Activated CD4-positive, alpha-beta T cell treated with anti-CD3 and anti-CD28 coated beads, Interleukin-2, amount 10 ng/mL, durations not matched to agents 7 days and 5 days (primary cell): ENCODE results near the gene TWIST2. TPM values are rescaled to one million over a fixed set of nuclear protein-coding genes. Genes with fewer than 3 reads are reported as not detected.

ENCODE experiments used
- CTCF ChIA-PET: fragments of 350-600 bp; sonication (Branson Sonifier 250); formaldehyde crosslinking; loops from one replicate; lab custom pipeline; 2021; ENCODE audit warnings: antibody characterized with exemption; lab: Charles Lee
- POLR2A ChIA-PET: fragments of 350-600 bp; sonication (Branson Sonifier 250); formaldehyde crosslinking; loops from one replicate; lab custom pipeline; 2021; ENCODE audit warnings: antibody characterized with exemption; lab: Charles Lee
- DNase-seq: peaks from one replicate; pipeline ENCODE4 v3.0.0-alpha.2; 2020
- H3K27ac Mint-ChIP-seq: one replicate; pipeline ENCODE4 v1.8.0; 2021; ENCODE audit warnings: mild to moderate bottlenecking, moderate library complexity, mixed read lengths
- H3K27me3 Mint-ChIP-seq: one replicate; pipeline ENCODE4 v1.8.0; 2021; ENCODE audit warnings: mixed read lengths
- H3K36me3 Mint-ChIP-seq: one replicate; pipeline ENCODE4 v1.8.0; 2021; ENCODE audit warnings: low read depth, mixed read lengths
- H3K4me1 Mint-ChIP-seq: one replicate; pipeline ENCODE4 v1.8.0; 2021; ENCODE audit warnings: mixed read lengths
- H3K4me3 Mint-ChIP-seq: one replicate; pipeline ENCODE4 v1.8.0; 2021; ENCODE audit warnings: mild to moderate bottlenecking, moderate library complexity, mixed read lengths
- H3K9me3 Mint-ChIP-seq: one replicate; pipeline ENCODE4 v1.8.0; 2021; ENCODE audit warnings: mixed read lengths
- total RNA-seq, 2 experiments: library from RNA; stranded (reverse); gene quantifications; one replicate each; pipeline ENCODE4 v1.2.3, GENCODE V29; 2021

Gene TWIST2
- total RNA-seq, 2 experiments from 2014 or later: not detected

DNA sequence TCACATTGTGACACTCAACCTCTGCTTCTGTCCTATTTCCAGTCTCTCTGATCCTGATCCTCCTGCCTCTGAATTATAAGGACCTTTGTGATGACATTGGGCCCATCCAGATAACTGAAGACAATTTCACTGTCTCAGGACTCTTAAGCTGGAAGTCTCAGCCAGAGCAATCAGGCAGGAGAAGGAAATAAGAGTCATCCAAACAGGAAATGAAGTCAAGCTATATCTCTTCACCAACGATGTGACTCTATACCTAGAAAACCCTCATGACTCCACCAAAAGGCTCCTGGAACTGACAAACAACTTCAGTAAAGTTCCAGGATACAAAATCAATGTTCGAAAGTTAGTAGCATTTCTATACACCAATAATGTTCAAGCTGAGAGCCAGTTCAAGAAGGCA, 29.3 kb upstream of the TWIST2 start:
- CTCF ChIA-PET: no interaction called here
- Mint-ChIP-seq H3K4me1 (no peaks in the 10 kb centered on the region), H3K9me3 (peaks cover 7% of the 10 kb centered on the region), H3K4me3 (no peak overlapping the region), H3K27me3 (peaks cover 4% of the 10 kb centered on the region), H3K36me3 (no peaks in the 10 kb centered on the region), H3K27ac (no peak overlapping the region)
- no peak for DNase-seq
- POLR2A ChIA-PET: no interaction called here

DNA sequence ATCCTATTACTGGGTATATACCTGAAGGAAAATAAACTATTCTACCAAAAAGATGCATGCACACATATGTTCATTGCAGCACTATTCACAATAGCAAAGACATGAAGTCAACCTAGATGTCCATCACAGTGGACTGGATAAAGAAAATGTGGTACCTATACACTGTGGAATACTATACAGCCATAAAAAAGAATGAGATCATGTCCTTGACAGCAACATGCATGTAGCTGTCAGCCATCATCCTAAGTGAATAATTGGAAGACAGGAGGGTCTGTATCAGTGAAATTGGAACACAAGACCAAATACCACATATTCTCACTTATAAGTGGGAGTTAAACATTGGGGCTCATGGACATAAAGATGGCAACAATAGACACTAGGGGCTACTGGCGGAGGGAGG, 27.7 kb upstream of the TWIST2 start:
- Mint-ChIP-seq H3K27ac (no peak overlapping the region), H3K9me3 (peaks cover 7% of the 10 kb centered on the region), H3K36me3 (no peaks in the 10 kb centered on the region), H3K4me3 (no peak overlapping the region), H3K4me1 (no peaks in the 10 kb centered on the region), H3K27me3 (peaks cover 10% of the 10 kb centered on the region)
- ChIA-PET CTCF (no interaction called here), POLR2A (no interaction called here)
- no peak for DNase-seq

DNA sequence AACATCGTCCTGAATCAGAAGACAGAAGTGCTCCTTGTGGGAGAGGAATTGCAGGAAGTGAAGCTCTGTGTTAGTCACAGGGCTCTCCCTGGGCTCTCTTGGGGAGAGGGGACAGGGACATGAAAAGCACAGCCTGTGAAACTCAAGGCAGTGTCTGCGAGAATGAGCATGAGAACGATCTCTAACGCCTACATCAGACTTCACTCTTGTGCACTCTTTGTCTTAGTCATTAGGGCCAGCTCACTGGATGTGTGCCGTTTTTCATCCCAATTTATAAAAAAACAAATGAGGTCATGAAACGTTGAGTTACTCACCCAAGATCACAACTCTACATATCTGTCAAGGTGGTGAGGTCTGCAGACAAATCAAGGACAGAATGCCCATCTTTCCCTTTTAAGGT, 27.0 kb upstream of the TWIST2 start:
- peaks cover 4% of the 10 kb centered on the region for H3K4me1 Mint-ChIP-seq
- DNase-seq: no peak
- H3K27me3 Mint-ChIP-seq: peaks cover 12% of the 10 kb centered on the region
- no peak overlapping the region for H3K27ac Mint-ChIP-seq
- no peaks in the 10 kb centered on the region for H3K36me3 Mint-ChIP-seq
- POLR2A ChIA-PET: no interaction called here
- CTCF ChIA-PET: no interaction called here
- peaks cover 7% of the 10 kb centered on the region for H3K9me3 Mint-ChIP-seq
- H3K4me3 Mint-ChIP-seq: no peak overlapping the region

DNA sequence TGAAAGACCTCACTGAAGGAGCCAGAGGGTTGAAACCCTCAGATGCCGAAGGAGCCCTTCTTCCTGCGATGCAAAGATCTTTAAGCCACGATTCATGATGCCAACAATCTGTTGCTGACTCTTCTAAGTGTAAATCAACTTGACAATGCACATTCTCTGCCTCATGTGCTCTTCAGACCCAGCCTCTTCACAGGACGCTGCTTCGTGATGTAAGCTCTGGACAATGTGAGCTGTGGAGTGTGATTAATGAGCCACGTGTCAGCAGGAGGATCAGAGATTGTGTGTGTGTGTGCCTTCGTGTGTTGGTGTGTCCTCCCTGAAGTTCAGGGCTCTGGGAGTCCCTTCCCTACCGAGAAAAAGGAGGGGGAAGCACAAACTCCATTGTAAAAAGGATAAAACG, 26.5 kb upstream of the TWIST2 start:
- CTCF ChIA-PET: no interaction called here
- Mint-ChIP-seq H3K36me3 (no peaks in the 10 kb centered on the region), H3K27ac (no peak overlapping the region), H3K27me3 (peaks cover 15% of the 10 kb centered on the region), H3K9me3 (peaks cover 7% of the 10 kb centered on the region), H3K4me3 (no peak overlapping the region), H3K4me1 (peaks cover 4% of the 10 kb centered on the region)
- DNase-seq: no peak
- POLR2A ChIA-PET: no interaction called here

GRCh38 chr2:238821944-238822670, 25.8 kb upstream of the TWIST2 start:
- no peaks in the 10 kb centered on the region for H3K36me3 Mint-ChIP-seq
- DNase-seq: no peak
- H3K4me3 Mint-ChIP-seq: no peak overlapping the region
- H3K27ac Mint-ChIP-seq: no peak overlapping the region
- peaks cover 15% of the 10 kb centered on the region for H3K27me3 Mint-ChIP-seq
- ChIA-PET POLR2A (no interaction called here), CTCF (no interaction called here)
- H3K9me3 Mint-ChIP-seq: peaks cover 7% of the 10 kb centered on the region
- peaks cover 4% of the 10 kb centered on the region for H3K4me1 Mint-ChIP-seq

GRCh38 chr2:238822955-238823354, 24.9 kb upstream of the TWIST2 start:
- Mint-ChIP-seq H3K27me3 (peaks cover 19% of the 10 kb centered on the region), H3K27ac (no peak overlapping the region), H3K4me1 (peaks cover 4% of the 10 kb centered on the region), H3K36me3 (no peaks in the 10 kb centered on the region), H3K4me3 (no peak overlapping the region), H3K9me3 (peaks cover 7% of the 10 kb centered on the region)
- CTCF ChIA-PET: no interaction called here
- POLR2A ChIA-PET: no interaction called here
- no peak for DNase-seq

DNA sequence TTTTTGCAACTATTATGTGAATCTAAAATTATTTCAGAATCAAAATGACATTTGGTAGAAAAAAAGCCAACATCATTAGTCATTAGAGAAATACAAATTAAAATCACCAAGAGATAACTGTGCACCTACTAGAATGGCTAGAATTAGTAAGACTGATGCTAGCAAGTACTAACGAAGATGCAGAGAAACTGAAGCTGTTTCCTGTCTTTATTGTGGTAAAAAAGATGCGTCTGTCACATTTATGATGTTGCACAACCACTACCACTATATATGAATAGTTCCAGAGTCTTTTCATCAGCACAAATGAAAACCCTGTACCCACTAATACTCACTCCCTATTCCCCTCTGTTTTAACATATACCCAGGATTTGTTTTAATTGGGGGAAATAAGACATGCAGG, 16.7 kb upstream of the TWIST2 start:
- Mint-ChIP-seq H3K27me3 (peaks cover 54% of the 10 kb centered on the region), H3K4me1 (no peaks in the 10 kb centered on the region), H3K9me3 (no peaks in the 10 kb centered on the region), H3K4me3 (no peak overlapping the region), H3K27ac (no peak overlapping the region), H3K36me3 (no peaks in the 10 kb centered on the region)
- CTCF ChIA-PET: no interaction called here
- no peak for DNase-seq
- POLR2A ChIA-PET: no interaction called here

DNA sequence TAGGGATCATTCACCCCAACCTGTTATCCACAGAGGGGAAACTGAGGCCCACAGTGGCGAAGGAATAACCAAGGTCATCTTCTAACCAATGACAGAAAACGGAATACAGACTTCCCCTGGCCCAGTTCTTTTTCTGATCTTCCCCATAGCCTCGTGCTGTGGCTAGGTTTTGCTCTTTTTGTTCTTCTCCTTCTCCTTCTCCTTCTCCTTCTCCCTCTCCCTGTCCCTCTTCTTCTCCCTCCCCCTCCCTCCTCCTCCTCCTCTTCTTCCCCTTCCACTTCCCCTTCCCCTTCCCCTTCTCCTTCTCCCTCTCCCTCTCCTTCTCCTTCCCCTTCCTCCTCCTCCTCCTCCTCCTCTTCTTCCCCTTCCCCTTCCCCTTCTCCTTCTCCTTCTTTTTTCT, 12.9 kb upstream of the TWIST2 start:
- no peak for DNase-seq
- Mint-ChIP-seq H3K4me3 (no peak overlapping the region), H3K27ac (no peak overlapping the region), H3K27me3 (peaks cover 42% of the 10 kb centered on the region), H3K4me1 (no peaks in the 10 kb centered on the region), H3K36me3 (no peaks in the 10 kb centered on the region), H3K9me3 (no peaks in the 10 kb centered on the region)
- ChIA-PET CTCF (no interaction called here), POLR2A (no interaction called here)

GRCh38 chr2:238835726-238836301, 12.1 kb upstream of the TWIST2 start:
- peaks cover 37% of the 10 kb centered on the region for H3K27me3 Mint-ChIP-seq
- H3K36me3 Mint-ChIP-seq: no peaks in the 10 kb centered on the region
- POLR2A ChIA-PET: no interaction called here
- CTCF ChIA-PET: no interaction called here
- H3K4me3 Mint-ChIP-seq: no peak overlapping the region
- DNase-seq: no peak
- H3K27ac Mint-ChIP-seq: no peak overlapping the region
- H3K9me3 Mint-ChIP-seq: no peaks in the 10 kb centered on the region
- H3K4me1 Mint-ChIP-seq: no peaks in the 10 kb centered on the region

GRCh38 chr2:238838786-238839327, 9.0 kb upstream of the TWIST2 start:
- H3K4me3 Mint-ChIP-seq: no peak overlapping the region
- peaks cover 20% of the 10 kb centered on the region for H3K27me3 Mint-ChIP-seq
- no peaks in the 10 kb centered on the region for H3K9me3 Mint-ChIP-seq
- no peaks in the 10 kb centered on the region for H3K4me1 Mint-ChIP-seq
- POLR2A ChIA-PET: no interaction called here
- H3K27ac Mint-ChIP-seq: no peak overlapping the region
- H3K36me3 Mint-ChIP-seq: no peaks in the 10 kb centered on the region
- no peak for DNase-seq
- CTCF ChIA-PET: no interaction called here

DNA sequence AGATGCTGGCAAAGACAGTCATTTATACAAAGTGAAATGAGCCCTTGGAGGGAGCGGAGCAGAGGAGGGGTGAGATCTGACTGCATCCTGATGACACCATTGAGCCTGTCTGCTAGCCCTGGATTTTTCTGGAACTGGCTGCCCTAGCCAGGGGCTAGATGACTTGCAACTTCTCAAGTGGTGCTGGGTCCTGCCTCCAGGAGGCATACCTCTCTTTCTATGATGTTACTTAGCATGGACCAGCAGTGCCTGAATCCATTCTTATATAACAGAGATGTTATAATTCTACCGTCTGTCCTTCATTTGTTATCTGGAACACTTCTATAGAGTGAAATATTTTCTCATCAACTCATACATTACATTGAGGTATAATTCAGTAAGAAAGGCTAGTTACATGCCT, 8.5 kb upstream of the TWIST2 start:
- POLR2A ChIA-PET: no interaction called here
- peaks cover 25% of the 10 kb centered on the region for H3K27me3 Mint-ChIP-seq

DNA sequence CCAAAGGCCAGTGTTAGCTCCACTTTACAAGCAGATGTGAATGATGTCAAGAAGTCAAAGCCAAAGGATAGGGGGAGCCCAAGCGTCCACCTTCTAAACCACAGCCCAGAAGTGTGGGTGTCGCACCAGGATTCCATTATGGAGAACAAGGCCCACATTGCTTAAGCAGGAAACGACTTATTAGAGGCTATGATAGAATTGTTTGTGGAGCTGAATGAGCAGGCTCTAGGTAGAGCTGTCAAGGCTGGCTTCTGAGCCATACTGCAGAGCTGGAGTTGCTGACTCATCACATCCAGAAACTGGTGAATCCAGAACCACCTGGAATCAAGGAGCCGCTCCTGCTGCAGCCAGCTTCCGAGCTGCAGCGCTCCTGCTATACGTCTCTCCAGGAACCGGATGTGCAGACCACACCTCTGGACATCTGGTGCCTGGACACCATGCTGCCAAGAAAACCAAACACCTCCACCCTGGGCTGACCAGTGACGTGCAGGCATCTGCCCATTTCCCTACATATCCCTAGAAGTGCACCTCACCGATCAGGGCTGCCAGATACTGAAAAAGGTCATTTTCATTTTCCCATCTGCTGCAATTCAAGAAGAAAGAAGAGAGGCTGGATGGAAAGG, 6.2 kb upstream of the TWIST2 start:
- H3K36me3 Mint-ChIP-seq: no peaks in the 10 kb centered on the region
- no peak overlapping the region for H3K27ac Mint-ChIP-seq
- POLR2A ChIA-PET: no interaction called here
- peaks cover 38% of the 10 kb centered on the region for H3K27me3 Mint-ChIP-seq
- H3K4me3 Mint-ChIP-seq: no peak overlapping the region
- no peaks in the 10 kb centered on the region for H3K4me1 Mint-ChIP-seq
- DNase-seq: no peak
- H3K9me3 Mint-ChIP-seq: no peaks in the 10 kb centered on the region
- CTCF ChIA-PET: no interaction called here

More for the DNA sequence above, 8.5 kb upstream of the TWIST2 start:
- Mint-ChIP-seq H3K9me3 (no peaks in the 10 kb centered on the region), H3K4me1 (no peaks in the 10 kb centered on the region), H3K36me3 (no peaks in the 10 kb centered on the region), H3K4me3 (no peak overlapping the region), H3K27ac (no peak overlapping the region)
- no peak for DNase-seq
- CTCF ChIA-PET: interaction anchor here (0.6 kb wide), 1 partner anchor 39 kb away, joined by 3 read pairs; no protein-coding TSS in a partner anchor

- DNase-seq: no peak
- Mint-ChIP-seq H3K27ac (no peak overlapping the region), H3K27me3 (peaks cover 44% of the 10 kb centered on the region), H3K4me1 (no peaks in the 10 kb centered on the region), H3K4me3 (no peak overlapping the region), H3K9me3 (no peaks in the 10 kb centered on the region), H3K36me3 (no peaks in the 10 kb centered on the region)
- POLR2A ChIA-PET: no interaction called here
- CTCF ChIA-PET: no interaction called here
These were observed 4.4 kb upstream of the TWIST2 start for GRCh38 chr2:238843476-238843875.
